Cardiac septum (tissue), 1 donor: Measurements from ENCODE around the gene GLIPR2. TPM values are rescaled to one million over a fixed set of nuclear protein-coding genes. Genes with fewer than 3 reads are reported as not detected.
"Not testable (repeated sequence)": the region's sequence is repeated elsewhere in the genome, so short reads cannot be mapped to it uniquely, and the experiment has no call there.

Experiments
- DNase-seq: peaks from one replicate; pipeline ENCODE4 v3.0.0-alpha.2; 2020; ENCODE audit warnings: low spot score
- intact Hi-C: fragments of 100-400 bp; cut with DNase I; formaldehyde crosslinking; loops from one replicate; pipeline ENCODE4 v1.14.0; 2022
- long read RNA-seq: library from polyadenylated mRNA; unstranded; transcript quantifications from one replicate; pipeline ENCODE4 v2.0.0, GENCODE V29; 2021
- total RNA-seq: library from RNA; stranded (reverse); fragmentation: NEBNext Ultra II Directional; extraction: Animal tissue kit (Norgen Biotek cat#: 25700); gene quantifications from one replicate; pipeline ENCODE4 v1.2.1, GENCODE V29; 2021
- donor health status: DM: no; HTN: no; CAD: no.

Gene GLIPR2, protein sequence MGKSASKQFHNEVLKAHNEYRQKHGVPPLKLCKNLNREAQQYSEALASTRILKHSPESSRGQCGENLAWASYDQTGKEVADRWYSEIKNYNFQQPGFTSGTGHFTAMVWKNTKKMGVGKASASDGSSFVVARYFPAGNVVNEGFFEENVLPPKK
- total RNA-seq, result 6.6 TPM
- long read RNA-seq, partial matches to known transcripts, result 1 of 6 reads
- long read RNA-seq, other reads (novel, unspliced or antisense), result 1 of 6 reads

DNA sequence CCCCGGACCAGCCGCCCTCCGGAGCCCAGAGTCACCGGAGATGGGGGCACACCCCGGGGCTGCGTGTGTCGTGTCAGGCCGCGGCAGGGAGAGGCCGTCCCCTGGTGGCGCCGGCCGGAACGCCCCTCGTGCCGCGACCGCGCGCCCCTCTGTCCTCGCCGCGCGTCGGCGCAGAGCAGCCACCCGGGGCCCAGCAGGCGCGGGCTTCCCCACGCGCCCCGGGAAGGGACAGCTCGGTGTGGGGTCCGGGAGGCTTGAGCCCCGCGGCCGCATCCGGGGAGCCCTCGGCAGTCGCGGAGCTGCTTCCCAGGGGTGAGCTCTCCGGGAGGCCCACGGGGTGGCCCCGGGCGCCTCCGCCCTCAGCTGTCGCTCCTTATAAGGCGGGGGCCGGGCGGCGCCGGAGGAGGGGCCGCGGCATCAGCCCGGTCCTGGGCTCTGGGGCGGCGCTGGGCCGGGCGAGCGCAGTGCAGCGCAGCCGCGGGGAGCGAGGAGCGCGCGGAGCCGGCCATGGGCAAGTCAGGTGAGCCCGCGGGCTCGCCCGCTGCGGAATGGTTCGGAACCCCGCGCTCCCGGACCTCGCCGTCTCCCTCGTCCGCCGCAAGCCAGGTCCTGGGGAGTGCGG lies at the start of gene GLIPR2:
GLIPR2 (plus strand) TSS at position 462 of the 622 bp plus-strand sequence; CDS start at position 508, 46 bp downstream.
- DNase-seq, result peak; percentile 94
- intact Hi-C loops, result no loop called here

DNA sequence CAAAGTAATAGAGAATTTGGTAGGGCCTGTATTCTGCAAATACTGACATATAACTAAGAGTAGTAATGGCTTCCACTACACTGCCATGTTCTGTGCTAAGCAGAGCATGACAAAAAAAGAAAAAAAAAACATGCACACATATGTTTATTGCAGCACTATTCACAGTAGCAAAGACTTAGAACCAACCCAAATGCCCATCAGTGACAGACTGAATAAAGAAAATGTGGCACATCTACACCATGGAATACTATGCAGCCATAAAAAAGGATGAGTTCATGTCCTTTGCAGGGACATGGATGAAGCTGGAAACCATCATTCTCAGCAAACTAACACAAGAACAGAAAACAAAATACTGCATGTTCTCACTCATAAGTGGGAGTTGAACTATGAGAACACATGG lies 49.5 kb upstream of the GLIPR2 start:
- intact Hi-C loops, result not testable (repeated sequence)

DNA sequence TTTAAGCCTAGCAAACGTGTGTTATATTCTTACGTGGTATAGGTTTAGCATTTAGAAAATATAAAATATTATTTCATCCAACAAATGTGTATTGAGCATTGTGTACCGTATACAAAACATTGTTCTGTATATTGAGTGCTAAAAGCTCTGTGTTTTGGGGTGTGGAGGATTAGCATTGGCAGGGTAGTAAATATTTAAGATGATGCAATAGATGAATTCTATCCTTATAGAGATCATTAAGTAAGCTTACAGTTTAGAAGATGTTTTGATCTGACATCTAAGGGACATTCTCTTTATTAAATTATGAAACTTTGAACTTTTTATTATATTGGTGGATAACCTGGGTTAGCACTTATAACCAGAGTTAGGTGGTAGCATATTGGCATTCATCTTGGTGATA lies 48.5 kb upstream of the GLIPR2 start:
- intact Hi-C loops, result no loop called here

More for the DNA sequence above, 49.5 kb upstream of the GLIPR2 start:
- DNase-seq, result not testable (repeated sequence)

DNA sequence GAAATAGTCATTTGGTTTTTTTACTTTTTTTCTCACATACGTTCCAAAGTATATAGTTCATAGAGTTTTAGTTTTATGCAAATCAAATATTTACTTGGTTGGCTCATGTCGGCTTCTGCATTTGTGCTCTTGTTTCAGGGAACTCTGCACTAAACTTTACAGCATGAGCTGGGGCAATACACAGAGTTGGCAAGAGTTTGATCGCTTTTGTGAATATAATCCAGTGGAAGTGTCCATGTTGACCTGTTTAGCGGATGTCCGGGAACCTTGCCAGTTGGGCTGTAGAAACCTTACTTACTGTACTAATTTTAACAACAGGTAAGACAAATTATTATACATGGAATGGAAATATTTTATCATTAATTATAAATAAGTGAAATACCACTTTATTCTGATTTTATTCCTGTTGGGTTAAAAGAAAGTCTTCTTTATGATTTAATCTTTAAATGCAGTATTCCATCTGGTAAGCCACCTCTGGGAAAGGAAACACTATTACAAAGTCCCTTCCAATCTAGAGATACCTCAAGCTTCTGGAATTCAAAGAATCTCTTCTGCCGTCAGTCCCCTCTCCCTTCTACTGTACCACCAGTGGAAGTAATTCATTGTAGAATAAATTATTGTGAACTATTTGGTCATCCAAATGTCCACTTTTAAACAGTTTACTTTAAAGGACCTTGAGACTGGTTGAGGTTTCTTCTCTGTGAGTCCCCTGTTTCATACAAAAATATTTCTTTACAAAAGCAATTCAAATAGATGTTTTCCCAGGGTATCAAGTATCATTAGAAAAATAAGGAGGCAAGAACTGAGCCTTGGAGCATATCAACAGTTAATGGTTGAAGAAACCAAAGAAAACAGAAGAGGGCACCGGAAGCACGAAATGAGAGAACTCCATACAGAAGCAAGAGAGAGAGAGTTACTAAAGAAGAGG lies 45.2 kb upstream of the GLIPR2 start:
- intact Hi-C loops, result no loop called here
- no peak for DNase-seq

More for the DNA sequence above, 48.5 kb upstream of the GLIPR2 start:
- DNase-seq, result no peak

DNA sequence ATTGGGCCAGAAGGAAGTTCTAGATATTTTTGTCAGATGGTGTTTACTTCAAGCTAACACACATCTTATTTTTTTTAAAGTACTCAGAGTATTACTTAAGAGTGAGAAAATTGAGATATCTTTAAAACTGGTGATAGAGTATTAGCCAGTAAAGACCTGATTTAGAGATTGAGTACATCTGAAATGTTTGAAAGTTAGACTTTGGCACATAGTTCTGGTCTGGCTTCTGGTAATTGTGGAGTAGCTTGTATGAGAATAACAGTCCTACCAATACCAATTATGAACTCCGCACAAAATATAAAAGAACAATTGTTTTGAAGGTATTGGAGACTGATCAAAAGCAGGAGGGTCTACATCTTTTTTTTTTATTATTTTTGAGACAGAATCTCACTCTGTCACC lies 44.5 kb upstream of the GLIPR2 start:
- intact Hi-C loops, result no loop called here
- no peak for DNase-seq

DNA sequence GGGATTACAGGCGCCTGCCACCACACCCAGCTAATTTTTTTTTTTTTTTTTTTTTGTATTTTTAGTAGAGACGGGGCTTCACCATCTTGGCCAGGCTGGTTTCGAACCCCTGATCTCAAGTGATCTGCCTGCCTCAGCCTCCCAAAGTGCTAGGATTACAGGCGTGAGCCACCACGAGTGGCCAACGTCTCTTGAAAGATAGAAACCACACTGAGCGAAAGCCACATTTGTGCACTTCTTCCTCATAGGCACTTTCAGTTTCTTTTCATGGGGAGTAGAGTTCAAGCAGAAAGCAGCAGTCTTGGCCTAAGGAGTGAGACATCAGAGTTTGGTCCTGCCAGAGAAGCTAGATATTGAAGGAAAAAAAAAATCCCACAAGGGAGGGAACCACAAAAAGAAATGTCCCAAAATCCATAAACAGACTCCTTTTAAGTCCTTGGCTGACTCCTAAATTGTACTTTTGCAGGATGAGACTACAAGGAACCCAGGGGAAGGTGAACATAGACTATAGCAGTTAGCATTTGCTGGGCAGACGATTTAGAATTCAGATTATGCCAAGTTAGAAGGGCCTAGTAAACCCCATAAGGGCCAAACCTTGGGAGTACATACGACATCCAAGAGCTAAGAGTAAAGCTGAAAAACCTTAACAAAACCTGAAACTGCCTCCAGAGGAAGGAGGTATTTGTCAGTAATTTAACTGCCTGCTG lies 43.9 kb upstream of the GLIPR2 start:
- intact Hi-C loops, result no loop called here
- no peak for DNase-seq

DNA sequence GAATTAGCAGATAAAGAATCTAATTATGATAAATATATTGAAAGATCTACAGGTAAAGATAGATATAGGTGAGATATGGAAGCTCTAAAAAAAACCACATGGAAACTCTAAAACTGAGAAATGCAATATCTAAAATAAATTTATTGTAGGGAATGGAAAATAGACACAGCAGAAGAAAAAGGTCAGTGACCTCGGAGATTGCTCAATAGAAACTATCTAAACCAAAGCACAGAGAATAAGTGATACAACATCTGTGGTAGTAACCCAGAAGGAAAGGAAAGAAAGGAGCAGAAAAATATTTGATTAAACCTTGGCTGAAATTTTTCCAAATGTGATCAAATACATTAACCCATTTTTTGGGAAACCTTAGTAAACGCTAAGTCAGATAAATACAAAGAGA lies 43.1 kb upstream of the GLIPR2 start:
- intact Hi-C loops, result no loop called here
- no peak for DNase-seq

DNA sequence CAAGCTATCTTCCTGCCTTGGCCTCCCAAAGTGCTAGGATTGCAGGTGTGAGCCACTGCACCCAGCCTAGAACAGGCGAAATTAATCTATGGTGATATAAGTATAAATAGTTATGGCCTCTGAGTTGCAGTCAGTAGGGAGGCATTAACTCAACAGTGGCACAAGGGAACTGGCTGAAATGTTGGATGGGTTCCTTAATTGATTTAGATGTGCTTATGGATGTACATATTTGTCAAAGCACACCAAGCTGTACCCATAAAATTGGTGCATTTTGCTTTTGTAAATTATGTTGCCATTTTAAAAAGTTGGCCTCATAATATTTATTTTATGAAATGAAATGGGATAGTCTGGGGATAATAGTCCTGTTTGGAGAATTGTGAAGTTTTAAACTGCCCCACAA lies 36.8 kb upstream of the GLIPR2 start:
- DNase-seq, result no peak
- intact Hi-C loops, result no loop called here

DNA sequence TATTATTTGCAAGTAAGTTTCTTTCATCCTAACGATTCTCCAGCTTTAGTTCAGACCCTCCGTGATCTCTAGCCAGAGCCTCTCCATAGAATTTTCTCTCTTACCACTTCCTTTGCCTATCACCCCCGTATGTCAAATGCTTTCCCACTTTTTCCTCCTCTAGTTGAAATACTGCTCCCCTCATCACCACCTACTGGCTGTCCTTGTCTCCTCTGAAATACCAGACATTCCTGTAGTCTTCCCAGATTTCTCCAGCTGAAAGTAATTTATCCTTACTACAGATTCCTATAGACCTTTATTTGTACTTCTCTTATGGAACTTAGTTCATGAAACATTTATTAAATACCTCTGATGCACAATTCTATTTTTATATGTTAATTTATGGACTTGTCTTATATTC lies 36.0 kb upstream of the GLIPR2 start:
- intact Hi-C loops, result no loop called here
- DNase-seq, result no peak

DNA sequence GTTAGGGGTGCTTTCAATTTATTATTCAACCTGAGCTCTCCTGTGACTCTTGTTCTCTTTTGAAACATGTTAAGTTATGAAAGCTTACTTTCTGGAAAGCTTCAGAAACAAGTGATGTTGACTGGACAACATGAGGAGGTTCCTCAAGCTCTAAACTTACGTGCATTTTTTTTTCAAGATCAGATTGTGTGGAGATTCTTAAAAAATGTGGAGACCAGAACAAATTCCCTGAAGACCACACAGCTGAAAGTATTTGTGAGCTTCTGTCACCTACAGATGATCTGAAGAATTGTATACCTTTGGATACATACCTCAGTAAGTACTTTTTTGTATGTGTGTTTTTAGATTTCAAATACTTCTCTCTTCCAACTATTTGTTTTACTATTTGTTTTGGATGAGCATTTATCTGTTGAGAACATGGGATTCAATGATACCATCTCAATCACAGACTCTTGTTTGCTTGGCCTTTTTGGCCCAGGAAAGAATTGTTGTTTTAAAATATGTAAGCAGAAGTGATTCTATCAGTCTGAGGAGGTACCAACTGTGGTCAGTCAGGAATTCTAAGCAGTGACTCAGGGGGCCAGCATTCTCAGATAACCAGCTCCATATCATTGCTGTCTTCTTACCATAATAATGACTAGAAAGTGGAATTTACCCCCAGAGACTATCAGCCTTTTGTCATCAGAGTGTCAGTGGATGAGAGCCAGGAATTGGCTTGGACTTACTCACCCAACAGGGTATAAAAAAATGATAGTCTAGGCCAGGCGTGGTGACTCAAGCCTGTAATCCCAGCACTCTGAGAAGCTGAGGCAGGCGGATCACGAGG lies 34.4 kb upstream of the GLIPR2 start:
- intact Hi-C loops, result no loop called here
- DNase-seq, result no peak

DNA sequence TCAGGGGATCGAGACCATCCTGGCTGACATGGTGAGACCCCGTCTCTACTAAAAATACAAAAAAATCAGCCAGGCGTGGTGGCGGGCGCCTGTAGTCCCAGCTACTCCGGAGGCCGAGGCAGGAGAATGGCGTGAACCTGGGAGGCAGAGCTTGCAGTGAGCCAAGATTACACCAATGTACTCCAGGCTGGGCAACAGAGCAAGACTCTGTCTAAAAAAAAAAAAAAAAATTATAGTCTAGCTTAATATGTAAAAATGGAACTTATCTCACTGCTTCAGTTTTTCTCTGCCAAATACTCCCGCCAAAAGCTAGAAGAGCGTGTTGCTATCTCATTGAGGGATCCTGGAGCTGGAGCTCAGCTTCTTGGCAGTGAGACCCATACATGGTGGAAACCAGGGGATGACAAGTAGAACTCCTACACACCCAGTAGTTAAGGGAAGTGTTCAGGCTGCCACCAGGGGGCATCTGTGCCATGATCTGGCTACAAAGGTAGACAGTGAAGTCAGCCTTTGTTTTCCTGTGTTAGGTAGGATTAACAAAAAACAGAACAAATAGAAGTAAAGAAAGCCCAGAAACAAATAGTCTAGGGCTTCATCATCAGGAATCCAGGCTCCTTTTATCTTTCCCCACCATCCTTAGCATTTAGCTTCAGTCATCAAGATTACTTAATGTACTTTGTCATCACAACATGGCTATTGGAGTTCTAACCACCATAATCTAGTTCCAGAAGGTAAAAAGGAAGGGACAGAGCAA lies 33.6 kb upstream of the GLIPR2 start:
- DNase-seq, result peak; percentile 91
- intact Hi-C loops, result loop anchor here (1.0 kb wide), 1 partner anchor 63 kb away; no protein-coding TSS in a partner anchor

DNA sequence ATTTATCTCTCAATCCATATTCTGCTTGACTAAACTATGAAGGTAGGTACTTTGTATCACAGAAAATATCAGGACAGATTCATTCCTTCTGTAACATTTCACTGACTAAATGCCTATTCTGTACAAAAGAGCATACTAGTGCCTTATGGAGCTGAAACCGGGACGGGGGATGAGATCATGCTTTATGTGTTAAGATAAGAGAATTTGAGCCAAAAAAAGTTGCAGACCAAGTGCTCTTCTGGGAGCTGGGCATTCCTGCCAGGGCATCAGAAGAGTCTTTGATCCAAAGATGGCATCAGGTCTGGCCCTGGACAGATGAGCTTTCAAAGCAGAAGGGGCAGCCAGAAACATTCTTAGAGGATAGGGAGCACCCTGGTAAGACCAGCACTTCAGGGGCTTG lies 27.5 kb upstream of the GLIPR2 start:
- intact Hi-C loops, result no loop called here
- DNase-seq, result no peak

DNA sequence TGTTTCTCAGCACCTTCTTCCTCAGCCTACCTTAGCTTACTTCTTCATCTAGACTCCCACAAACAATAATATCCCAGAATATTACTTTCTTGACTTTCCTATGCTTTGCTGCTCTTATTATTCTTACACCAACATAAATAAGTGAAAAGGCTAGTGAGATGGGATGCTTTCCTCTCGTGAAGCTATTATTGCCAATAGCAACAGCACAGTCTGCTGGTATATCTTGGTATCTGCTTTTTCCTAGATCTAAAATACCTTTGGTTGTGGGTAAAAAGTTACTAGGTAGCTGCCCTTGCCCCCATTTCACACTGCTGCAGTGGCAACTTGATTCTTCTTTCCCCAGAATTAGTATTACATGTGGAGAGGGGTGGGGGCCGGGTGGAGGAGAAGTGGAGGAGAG lies 26.1 kb upstream of the GLIPR2 start:
- intact Hi-C loops, result no loop called here
- no peak for DNase-seq

DNA sequence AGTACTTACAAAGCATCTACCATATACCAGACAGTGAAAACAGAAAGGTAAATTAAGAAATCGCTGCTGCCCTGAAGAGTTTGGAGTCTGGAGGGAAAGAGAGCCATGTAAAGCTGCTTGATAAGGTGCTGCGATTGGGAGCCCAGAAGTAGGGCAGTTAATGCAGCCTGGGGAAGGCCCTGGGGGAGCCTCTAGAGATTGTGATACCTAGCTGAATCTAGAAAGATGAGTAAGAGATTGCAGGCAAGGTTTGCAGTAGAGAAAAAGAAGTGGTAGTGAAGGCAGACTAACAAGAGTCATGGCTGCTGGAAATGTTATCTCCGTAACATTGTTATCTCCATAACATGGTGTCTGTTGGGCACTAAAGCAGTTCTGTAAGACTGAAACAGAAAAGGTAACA lies 24.0 kb upstream of the GLIPR2 start:
- intact Hi-C loops, result no loop called here
- no peak for DNase-seq

DNA sequence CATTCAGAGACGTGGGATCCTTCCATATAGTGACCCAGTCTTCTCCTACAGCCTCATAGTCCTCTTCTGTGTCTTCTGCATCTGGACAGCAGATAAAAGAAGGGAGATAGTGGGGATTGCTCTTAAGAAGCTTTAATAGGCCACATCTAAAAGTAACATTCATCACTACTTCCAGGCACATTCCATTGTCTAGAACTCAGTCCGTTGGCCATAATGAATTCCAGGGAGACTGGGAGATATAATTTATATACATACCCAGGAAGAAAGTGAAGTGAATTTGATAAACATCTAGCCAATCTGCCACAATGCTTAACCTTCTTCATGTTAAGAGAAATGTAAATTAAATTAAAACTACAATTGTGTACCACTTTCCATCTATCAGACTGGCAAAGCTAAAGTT lies 22.5 kb upstream of the GLIPR2 start:
- intact Hi-C loops, result no loop called here
- DNase-seq, result no peak

DNA sequence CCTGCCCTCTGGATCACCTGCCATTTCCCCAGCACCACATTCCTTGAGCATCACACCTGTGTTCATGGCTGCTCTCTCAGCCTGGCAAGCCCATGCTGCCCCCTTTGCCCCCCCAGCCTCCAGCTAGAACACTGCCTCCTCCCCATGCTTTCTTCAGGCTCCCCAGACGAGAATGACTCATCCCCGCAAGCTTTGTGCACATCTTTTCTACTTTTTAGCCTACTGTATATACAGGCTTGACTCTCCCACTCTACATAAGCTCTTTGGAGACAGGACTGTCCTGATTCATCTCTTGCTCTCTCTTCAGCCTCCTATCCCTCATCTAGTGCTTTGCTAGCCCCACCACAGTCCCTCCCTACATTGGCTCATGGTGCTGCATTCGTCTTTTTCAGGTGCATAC lies 19.9 kb upstream of the GLIPR2 start:
- intact Hi-C loops, result no loop called here
- no peak for DNase-seq

DNA sequence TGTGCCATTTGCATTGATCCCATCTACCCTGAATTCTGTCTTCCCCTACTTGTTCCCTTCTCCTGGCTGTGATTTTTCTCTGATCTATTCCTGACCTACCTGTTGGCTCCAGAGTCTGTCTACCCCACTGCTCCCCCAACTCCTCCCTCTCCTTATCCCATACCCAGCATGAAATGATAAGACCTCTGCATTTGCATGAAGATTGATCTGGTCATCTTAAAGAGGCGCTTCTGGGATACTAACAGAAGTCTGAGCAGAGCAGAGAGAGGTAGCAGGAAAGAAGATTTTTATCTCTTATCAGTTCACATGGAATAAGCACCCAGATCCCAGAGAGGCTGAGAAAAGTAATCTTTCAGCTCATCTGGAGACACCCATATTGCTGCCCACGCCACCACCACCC lies 18.3 kb upstream of the GLIPR2 start:
- no peak for DNase-seq
- intact Hi-C loops, result no loop called here

DNA sequence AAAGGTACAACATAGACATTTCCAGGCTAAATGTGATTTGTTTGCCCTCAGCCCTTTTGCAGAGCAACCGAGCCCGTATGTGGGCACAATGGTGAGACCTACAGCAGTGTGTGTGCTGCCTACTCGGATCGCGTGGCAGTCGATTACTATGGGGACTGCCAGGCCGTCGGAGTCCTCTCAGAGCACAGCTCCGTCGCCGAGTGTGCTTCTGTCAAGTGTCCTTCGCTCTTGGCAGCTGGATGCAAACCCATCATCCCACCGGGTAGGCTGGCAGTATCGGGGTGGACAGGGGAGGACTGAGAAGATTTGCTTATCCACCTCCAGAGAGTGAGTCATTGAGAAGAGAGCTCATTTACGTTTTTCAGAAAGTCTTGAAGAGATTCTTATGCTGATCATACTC lies 17.8 kb upstream of the GLIPR2 start:
- intact Hi-C loops, result no loop called here
- no peak for DNase-seq
